Measurements from ENCODE around the gene ACTG1. TPM values are rescaled to one million over a fixed set of nuclear protein-coding genes. Genes with fewer than 3 reads are reported as not detected.

Gene ACTG1
- total RNA-seq, 2 experiments from 2014 or later = 1,296 to 1,318 TPM

DNA sequence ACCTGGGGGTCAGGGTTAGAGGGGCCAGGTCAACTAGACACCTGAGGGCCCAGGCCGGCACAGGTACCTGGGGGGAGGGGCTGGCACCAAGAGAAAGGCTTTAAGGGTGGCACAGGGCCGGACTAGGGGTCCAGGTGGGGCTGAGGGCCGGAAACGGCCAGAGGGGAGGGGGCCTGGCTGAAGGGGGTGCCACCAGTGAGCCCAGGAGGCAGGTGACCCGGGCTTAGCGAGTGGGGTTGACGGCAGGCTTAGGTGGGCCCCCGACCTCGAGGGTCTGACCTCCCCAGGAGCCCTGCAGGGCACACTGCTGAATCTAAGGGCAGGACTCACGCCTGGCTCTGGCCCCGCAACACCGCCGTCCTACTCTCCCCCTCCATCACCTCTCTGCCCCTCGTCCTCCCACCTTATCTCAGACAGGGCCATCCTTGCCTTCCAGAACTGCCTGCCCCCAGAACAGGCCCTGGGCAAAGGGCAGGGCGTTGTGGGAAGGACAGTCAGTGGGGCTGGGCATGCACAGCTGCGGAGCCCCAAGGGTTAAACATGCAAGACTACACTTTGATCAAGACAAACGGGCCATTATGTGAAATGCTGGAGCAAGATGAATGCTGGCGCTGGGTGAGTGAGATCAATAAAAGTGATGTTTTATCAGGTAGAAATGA is 44.4 kb downstream of the ACTG1 start:
- H3K4me3 Mint-ChIP-seq = no peak overlapping the region
- no peaks in the 10 kb centered on the region for H3K9me3 Mint-ChIP-seq
- H3K27me3 Mint-ChIP-seq = no peaks in the 10 kb centered on the region
- intact Hi-C loops (cut with DNase I, micrococcal nuclease) = no loop called here
- H3K4me1 Mint-ChIP-seq (ENCODE audit: low read depth) = no peaks in the 10 kb centered on the region
- H3K27ac Mint-ChIP-seq = no peak overlapping the region
- ChIA-PET CTCF (no interaction called here), POLR2A (no interaction called here)
- no peaks in the 10 kb centered on the region for H3K4me1 ChIP-seq (ENCODE audit: insufficient read depth, low read length)
- H3K27ac ChIP-seq (ENCODE audit: low read depth in 1 of 2, low read length in 2 of 2) = no peak overlapping the region
- H3K27me3 ChIP-seq (ENCODE audit: control insufficient read depth in 1 of 2, insufficient read depth in 2 of 2, low read length in 2 of 2) = no peaks in the 10 kb centered on the region
- no peak for TF ChIP-seq CTCF (IDR thresholded peaks at IDR 0.05)
- no peaks in the 10 kb centered on the region for H3K36me3 ChIP-seq (ENCODE audit: insufficient read depth, low read length)
- no peak overlapping the region for H3K4me3 ChIP-seq (ENCODE audit: low read length)
- DNase-seq = no peak
- ATAC-seq (ENCODE audit: poor library complexity) = no peak
- H3K9me3 ChIP-seq (ENCODE audit: control insufficient read depth in 1 of 2, insufficient read depth in 1 of 2, low read length in 2 of 2) = peaks cover 0 to 10% of the 10 kb centered on the region in 2 experiments
- H3K36me3 Mint-ChIP-seq (ENCODE audit: low read depth) = no peaks in the 10 kb centered on the region

GRCh38 chr17:81466564-81467472 is 45.8 kb downstream of the ACTG1 start:
- H3K9me3 ChIP-seq (ENCODE audit: control insufficient read depth in 1 of 2, insufficient read depth in 1 of 2, low read length in 2 of 2) = peaks cover 0 to 9% of the 10 kb centered on the region in 2 experiments
- POLR2A ChIA-PET = no interaction called here
- intact Hi-C loops (cut with DNase I, micrococcal nuclease) = no loop called here
- TF ChIP-seq CTCF (IDR thresholded peaks at IDR 0.05) = no peak
- Mint-ChIP-seq H3K36me3 (ENCODE audit: low read depth) (no peaks in the 10 kb centered on the region), H3K4me1 (ENCODE audit: low read depth) (no peaks in the 10 kb centered on the region), H3K9me3 (no peaks in the 10 kb centered on the region), H3K27me3 (no peaks in the 10 kb centered on the region), H3K27ac (no peak overlapping the region), H3K4me3 (no peak overlapping the region)
- no peaks in the 10 kb centered on the region for H3K27me3 ChIP-seq (ENCODE audit: control insufficient read depth in 1 of 2, insufficient read depth in 2 of 2, low read length in 2 of 2)
- no peak overlapping the region for H3K27ac ChIP-seq (ENCODE audit: low read depth in 1 of 2, low read length in 2 of 2)
- ATAC-seq (ENCODE audit: poor library complexity) (no peak), DNase-seq (no peak)
- no peak overlapping the region for H3K4me3 ChIP-seq (ENCODE audit: low read length)
- CTCF ChIA-PET = no interaction called here
- H3K36me3 ChIP-seq (ENCODE audit: insufficient read depth, low read length) = no peaks in the 10 kb centered on the region
- H3K4me1 ChIP-seq (ENCODE audit: insufficient read depth, low read length) = no peaks in the 10 kb centered on the region

DNA sequence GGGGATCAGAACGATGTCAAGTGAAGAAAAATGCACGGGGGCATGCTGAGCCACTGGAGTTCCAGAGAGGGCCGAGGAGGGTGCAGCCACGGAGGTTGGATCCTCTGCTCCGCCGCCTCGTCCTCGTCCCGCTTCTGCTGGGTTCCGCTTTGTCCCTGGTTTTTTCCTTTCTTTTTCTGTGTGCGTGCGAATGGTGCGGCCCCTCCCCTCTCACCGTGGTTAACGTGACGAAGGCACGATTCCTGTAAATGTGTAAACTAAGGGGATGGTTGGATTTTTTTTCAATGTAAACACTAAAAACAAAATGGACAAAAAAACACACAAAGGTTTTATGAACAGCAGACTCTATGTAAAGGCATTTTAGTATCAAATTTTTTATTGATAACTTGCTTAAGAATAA is 46.7 kb downstream of the ACTG1 start:
- ATAC-seq (ENCODE audit: poor library complexity) (no peak), DNase-seq (no peak)
- TF ChIP-seq CTCF (IDR thresholded peaks at IDR 0.05) = no peak
- no peak overlapping the region for H3K27ac ChIP-seq (ENCODE audit: low read depth in 1 of 2, low read length in 2 of 2)
- Mint-ChIP-seq H3K4me1 (ENCODE audit: low read depth) (no peaks in the 10 kb centered on the region), H3K9me3 (no peaks in the 10 kb centered on the region), H3K27me3 (no peaks in the 10 kb centered on the region), H3K4me3 (no peak overlapping the region), H3K36me3 (ENCODE audit: low read depth) (no peaks in the 10 kb centered on the region), H3K27ac (no peak overlapping the region)
- H3K4me3 ChIP-seq (ENCODE audit: low read length) = no peak overlapping the region
- POLR2A ChIA-PET = no interaction called here
- peaks cover 0 to 15% of the 10 kb centered on the region in 2 experiments for H3K9me3 ChIP-seq (ENCODE audit: control insufficient read depth in 1 of 2, insufficient read depth in 1 of 2, low read length in 2 of 2)
- H3K36me3 ChIP-seq (ENCODE audit: insufficient read depth, low read length) = no peaks in the 10 kb centered on the region
- H3K4me1 ChIP-seq (ENCODE audit: insufficient read depth, low read length) = no peaks in the 10 kb centered on the region
- intact Hi-C loops (cut with DNase I, micrococcal nuclease) = no loop called here
- CTCF ChIA-PET = no interaction called here
- H3K27me3 ChIP-seq (ENCODE audit: control insufficient read depth in 1 of 2, insufficient read depth in 2 of 2, low read length in 2 of 2) = no peaks in the 10 kb centered on the region

Measured in CD4-positive, alpha-beta T cell (primary cell).